ENCODE results near the gene IER3IP1. TPM values are rescaled to one million over a fixed set of nuclear protein-coding genes. Genes with fewer than 3 reads are reported as not detected.
A peak's percentile ranks its signal among the peaks of the same experiment; 100 is the strongest.

The IER3IP1 gene
- total RNA-seq, 2 experiments from 2014 or later, result 9.7 to 10.0 TPM

- Mint-ChIP-seq H3K27me3 (ENCODE audit: low read depth) (no peaks in the 10 kb centered on the region), H3K9me3 (no peaks in the 10 kb centered on the region), H3K27ac (peak overlapping the region; percentile 96), H3K36me3 (ENCODE audit: low read depth) (peaks cover 15% of the 10 kb centered on the region), H3K4me1 (ENCODE audit: low read depth) (peaks cover 29% of the 10 kb centered on the region), H3K4me3 (peak overlapping the region; percentile 95)
- intact Hi-C loops (cut with micrococcal nuclease), result loop anchor here (1.0 to 2.0 kb wide), 5 partner anchors 25 to 780 kb away; partner anchors contain the start of genes IER3IP1, KATNAL2, PIAS2 and SMAD2
- CTCF ChIA-PET, result interaction anchor here (1.7 kb wide), 1 partner anchor 54 kb away, joined by 8 read pairs; no protein-coding TSS in a partner anchor
- peak; percentile 19 for DNase-seq
These were observed 25.3 kb downstream of the IER3IP1 start for GRCh38 chr18:47150824-47151366.

DNA sequence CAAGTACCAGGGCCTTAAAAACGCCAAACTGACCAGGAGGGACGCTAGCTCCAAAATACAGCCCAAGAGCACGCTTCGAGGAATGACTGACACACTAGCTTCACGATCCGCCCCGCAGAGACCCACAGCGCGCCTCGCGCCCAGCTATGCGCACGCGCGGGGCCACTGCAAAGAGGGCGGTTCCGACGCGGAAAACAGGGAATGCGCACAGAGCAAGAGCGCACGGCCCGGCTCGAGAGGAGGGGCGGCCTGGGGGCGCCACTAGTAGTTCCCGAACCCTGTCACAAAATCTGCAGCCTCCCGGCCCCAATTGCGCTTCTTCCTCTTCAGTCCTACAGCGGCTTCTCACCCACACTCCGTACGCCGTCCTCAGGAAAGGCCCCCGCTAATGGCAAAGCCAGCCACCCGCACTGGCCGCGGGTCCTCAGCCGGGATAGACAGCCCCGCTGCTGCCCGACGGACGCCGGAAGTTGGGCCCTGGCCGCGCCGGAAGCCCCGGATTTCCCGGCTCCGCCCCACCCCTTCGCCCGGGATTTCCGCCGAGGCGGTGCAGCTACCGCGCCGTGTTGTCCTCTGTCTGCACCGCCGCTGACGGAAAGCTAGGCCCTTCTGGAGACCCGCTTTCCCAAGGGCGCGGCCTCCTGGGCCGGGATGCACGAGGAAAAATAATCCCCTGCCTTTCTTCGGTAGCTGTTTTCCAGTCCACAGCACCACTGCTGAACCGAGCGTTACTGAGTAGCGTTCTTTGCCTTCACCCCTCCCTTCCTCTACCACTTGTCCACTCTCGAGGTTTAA, 25.9 kb downstream of the IER3IP1 start, which contains the start of gene HDHD2:
HDHD2 (minus strand) TSS at position 472 of the 795 bp plus-strand sequence. CDS start 14,061 bp downstream, outside the sequence.
- Mint-ChIP-seq H3K27ac (peak within 1 kb of the TSS; percentile 96), H3K4me1 (ENCODE audit: low read depth) (peaks cover 35% of the 10 kb centered on the region), H3K36me3 (ENCODE audit: low read depth) (peaks cover 19% of the 10 kb centered on the region), H3K4me3 (peak within 1 kb of the TSS; percentile 95), H3K9me3 (no peaks in the 10 kb centered on the region), H3K27me3 (ENCODE audit: low read depth) (no peaks in the 10 kb centered on the region)
- intact Hi-C loops (cut with micrococcal nuclease), result loop anchor here (1.0 to 2.0 kb wide), 4 partner anchors 26 to 781 kb away; partner anchors contain the start of genes IER3IP1, KATNAL2, PIAS2 and SMAD2
- CTCF ChIA-PET, result interaction anchor here (0.9 to 1.7 kb wide), 2 partner anchors 31 to 55 kb away, joined by 5 to 8 read pairs; no protein-coding TSS in a partner anchor
- DNase-seq, result peak; percentile 83

DNA sequence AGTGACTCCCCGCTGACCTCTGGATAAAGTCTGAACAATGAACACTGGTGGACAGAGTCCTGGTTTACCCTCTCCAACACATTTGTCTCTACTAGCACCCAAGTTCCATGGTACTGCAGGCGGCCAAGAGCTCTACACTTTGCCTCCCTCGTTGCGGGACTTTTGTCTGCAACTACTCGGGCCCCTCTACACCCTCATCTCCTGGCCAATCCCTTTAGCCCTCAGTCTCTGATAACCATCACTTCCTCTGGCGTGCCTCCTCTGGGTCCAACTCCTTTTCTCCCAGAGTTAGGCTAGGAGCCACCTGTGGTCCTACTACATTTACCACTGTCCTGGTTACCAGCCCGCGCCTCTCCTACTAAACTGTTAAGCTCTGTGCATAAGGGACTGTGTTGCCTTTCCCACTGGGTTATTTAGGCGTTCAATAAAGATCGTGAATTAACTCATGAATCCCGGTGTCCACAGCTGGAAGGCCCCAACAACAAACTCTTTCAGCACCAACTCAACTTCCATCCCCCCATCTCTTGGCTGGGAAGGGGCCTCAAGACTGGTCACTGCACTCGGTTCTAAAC, 26.6 kb downstream of the IER3IP1 start:
- no peaks in the 10 kb centered on the region for H3K27me3 Mint-ChIP-seq (ENCODE audit: low read depth)
- H3K27ac Mint-ChIP-seq, result peak overlapping the region; percentile 96
- intact Hi-C loops (cut with micrococcal nuclease), result loop anchor here (1.0 to 2.0 kb wide), 4 partner anchors 27 to 781 kb away; partner anchors contain the start of genes IER3IP1, KATNAL2, PIAS2 and SMAD2
- H3K9me3 Mint-ChIP-seq, result no peaks in the 10 kb centered on the region
- DNase-seq, result no peak
- peaks cover 37% of the 10 kb centered on the region for H3K4me1 Mint-ChIP-seq (ENCODE audit: low read depth)
- CTCF ChIA-PET, result interaction anchor here (0.9 to 1.7 kb wide), 2 partner anchors 30 to 55 kb away, joined by 5 to 8 read pairs; no protein-coding TSS in a partner anchor
- peak overlapping the region; percentile 95 for H3K4me3 Mint-ChIP-seq
- H3K36me3 Mint-ChIP-seq (ENCODE audit: low read depth), result peaks cover 17% of the 10 kb centered on the region

- Mint-ChIP-seq H3K9me3 (no peaks in the 10 kb centered on the region), H3K36me3 (ENCODE audit: low read depth) (peaks cover 17% of the 10 kb centered on the region), H3K27ac (no peak overlapping the region), H3K4me3 (no peak overlapping the region), H3K27me3 (ENCODE audit: low read depth) (no peaks in the 10 kb centered on the region), H3K4me1 (ENCODE audit: low read depth) (peaks cover 32% of the 10 kb centered on the region)
- DNase-seq, result no peak
- CTCF ChIA-PET, result interaction anchor here (0.6 kb wide), 1 partner anchor 326 kb away, joined by 3 read pairs; no protein-coding TSS in a partner anchor
- intact Hi-C loops (cut with micrococcal nuclease), result no loop called here
These were observed 30.0 kb downstream of the IER3IP1 start for GRCh38 chr18:47146206-47146605.

DNA sequence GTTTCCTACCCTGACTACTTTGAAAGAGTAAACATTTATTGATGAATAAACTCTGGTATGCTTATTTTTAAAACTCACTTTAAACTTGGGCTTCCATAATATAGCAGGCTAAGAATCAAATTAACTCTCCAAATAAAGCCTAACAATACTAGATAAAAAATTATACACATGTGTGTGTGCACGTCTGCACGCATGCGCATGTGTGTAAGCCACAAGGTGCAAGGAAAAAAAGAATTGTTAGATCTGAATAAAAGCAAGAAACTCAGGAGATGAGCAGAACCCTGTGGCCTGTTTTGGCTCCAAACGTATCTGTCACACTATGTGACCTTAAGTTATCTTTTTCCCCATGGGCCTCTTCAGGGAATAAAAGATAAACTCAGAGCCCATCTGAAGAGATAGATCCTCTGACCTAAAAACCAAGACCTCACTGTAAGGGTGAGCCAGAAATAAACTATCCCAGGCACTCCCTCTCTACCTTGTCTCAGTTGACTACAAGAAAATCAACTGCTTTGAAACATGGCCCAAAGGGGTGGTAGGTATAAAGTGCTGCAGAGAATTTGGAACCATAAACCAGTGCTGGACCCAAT, 32.2 kb downstream of the IER3IP1 start:
- CTCF ChIA-PET, result interaction anchor here (0.9 kb wide), 1 partner anchor 612 kb away, joined by 4 read pairs; no protein-coding TSS in a partner anchor
- Mint-ChIP-seq H3K27ac (no peak overlapping the region), H3K4me3 (no peak overlapping the region), H3K9me3 (no peaks in the 10 kb centered on the region), H3K4me1 (ENCODE audit: low read depth) (peaks cover 22% of the 10 kb centered on the region), H3K36me3 (ENCODE audit: low read depth) (peaks cover 23% of the 10 kb centered on the region), H3K27me3 (ENCODE audit: low read depth) (no peaks in the 10 kb centered on the region)
- intact Hi-C loops (cut with micrococcal nuclease), result no loop called here
- DNase-seq, result no peak

- CTCF ChIA-PET, result no interaction called here
- H3K36me3 Mint-ChIP-seq (ENCODE audit: low read depth), result peaks cover 24% of the 10 kb centered on the region
These were observed 33.0 kb downstream of the IER3IP1 start for GRCh38 chr18:47143153-47143552.

GRCh38 chr18:47141289-47141688, 34.9 kb downstream of the IER3IP1 start:
- no peak overlapping the region for H3K4me3 Mint-ChIP-seq
- no peak for DNase-seq
- CTCF ChIA-PET, result no interaction called here

More at GRCh38 chr18:47143153-47143552, 33.0 kb downstream of the IER3IP1 start:
- Mint-ChIP-seq H3K27ac (no peak overlapping the region), H3K27me3 (ENCODE audit: low read depth) (no peaks in the 10 kb centered on the region), H3K9me3 (no peaks in the 10 kb centered on the region), H3K4me3 (no peak overlapping the region), H3K4me1 (ENCODE audit: low read depth) (peaks cover 14% of the 10 kb centered on the region)
- no peak for DNase-seq
- intact Hi-C loops (cut with micrococcal nuclease), result no loop called here

DNA sequence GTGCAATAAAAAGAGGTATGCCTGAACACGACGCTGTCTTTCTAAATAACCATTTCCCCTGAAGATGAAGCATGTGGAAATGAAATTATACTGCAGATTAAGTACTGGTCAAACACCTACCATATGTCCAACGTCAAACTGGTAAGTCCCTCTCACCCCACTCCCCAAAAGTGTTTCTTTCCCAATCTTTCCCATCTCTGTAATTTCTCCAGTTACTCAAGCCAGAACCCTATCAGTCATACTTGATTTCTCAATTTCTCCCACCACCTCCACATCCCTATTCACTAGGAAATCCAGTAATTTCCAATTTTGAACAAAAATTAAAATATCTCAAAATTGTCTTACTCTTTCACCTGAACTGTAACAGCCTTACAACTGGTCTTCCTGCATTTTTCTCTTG, 55.0 kb downstream of the IER3IP1 start:
- no peak for DNase-seq
- intact Hi-C loops (cut with micrococcal nuclease), result loop anchor here (5.0 kb wide), 2 partner anchors 71 to 869 kb away; no protein-coding TSS in a partner anchor
- CTCF ChIA-PET, result interaction anchor here (0.6 to 1.5 kb wide), 2 partner anchors 84 to 1367 kb away, joined by 3 to 6 read pairs; no protein-coding TSS in a partner anchor
- H3K4me3 Mint-ChIP-seq, result no peak overlapping the region
- no peaks in the 10 kb centered on the region for H3K27me3 Mint-ChIP-seq (ENCODE audit: low read depth)
- H3K4me1 Mint-ChIP-seq (ENCODE audit: low read depth), result peaks cover 27% of the 10 kb centered on the region
- peaks cover 28% of the 10 kb centered on the region for H3K36me3 Mint-ChIP-seq (ENCODE audit: low read depth)
- H3K27ac Mint-ChIP-seq, result no peak overlapping the region
- H3K9me3 Mint-ChIP-seq, result no peaks in the 10 kb centered on the region

More at GRCh38 chr18:47141289-47141688, 34.9 kb downstream of the IER3IP1 start:
- Mint-ChIP-seq H3K27ac (no peak overlapping the region), H3K9me3 (no peaks in the 10 kb centered on the region), H3K27me3 (ENCODE audit: low read depth) (no peaks in the 10 kb centered on the region), H3K36me3 (ENCODE audit: low read depth) (peaks cover 26% of the 10 kb centered on the region), H3K4me1 (ENCODE audit: low read depth) (peaks cover 11% of the 10 kb centered on the region)
- intact Hi-C loops (cut with micrococcal nuclease), result no loop called here

GRCh38 chr18:47120428-47120827, 55.7 kb downstream of the IER3IP1 start:
- CTCF ChIA-PET, result interaction anchor here (0.6 to 1.5 kb wide), 2 partner anchors 84 to 1366 kb away, joined by 3 to 6 read pairs; no protein-coding TSS in a partner anchor
- no peak overlapping the region for H3K4me3 Mint-ChIP-seq
- peaks cover 28% of the 10 kb centered on the region for H3K36me3 Mint-ChIP-seq (ENCODE audit: low read depth)
- H3K4me1 Mint-ChIP-seq (ENCODE audit: low read depth), result peaks cover 27% of the 10 kb centered on the region
- no peaks in the 10 kb centered on the region for H3K27me3 Mint-ChIP-seq (ENCODE audit: low read depth)
- intact Hi-C loops (cut with micrococcal nuclease), result loop anchor here (1.0 to 5.0 kb wide), 4 partner anchors 31 to 868 kb away; no protein-coding TSS in a partner anchor
- peak overlapping the region; percentile 2 for H3K27ac Mint-ChIP-seq
- peak; percentile 34 for DNase-seq
- H3K9me3 Mint-ChIP-seq, result no peaks in the 10 kb centered on the region

DNA sequence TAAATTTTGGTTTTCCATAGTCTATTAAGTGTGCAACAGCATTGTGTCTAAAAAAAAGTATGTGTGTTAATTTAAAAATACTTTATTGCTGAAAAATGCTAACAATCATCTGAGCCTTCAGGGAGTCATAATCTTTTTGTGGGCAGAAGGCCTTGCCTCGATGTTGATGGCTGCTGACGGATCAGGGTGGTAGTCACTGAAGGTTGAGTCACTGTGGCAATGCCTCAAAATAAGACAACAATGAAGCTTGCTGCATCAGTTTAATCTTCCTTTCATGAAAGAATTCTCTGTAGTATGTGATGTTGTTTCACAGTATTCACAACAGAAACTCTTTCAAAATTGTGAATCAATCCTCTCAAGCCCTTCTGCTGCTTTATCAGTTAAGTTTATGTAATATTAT, 57.2 kb downstream of the IER3IP1 start:
- H3K36me3 Mint-ChIP-seq (ENCODE audit: low read depth), result peaks cover 30% of the 10 kb centered on the region
- H3K4me1 Mint-ChIP-seq (ENCODE audit: low read depth), result peaks cover 24% of the 10 kb centered on the region
- no peak for DNase-seq
- H3K27ac Mint-ChIP-seq, result no peak overlapping the region
- CTCF ChIA-PET, result interaction anchor here (0.9 kb wide), 1 partner anchor 31 kb away, joined by 5 read pairs; the partner anchor contains the start of gene HDHD2
- no peaks in the 10 kb centered on the region for H3K9me3 Mint-ChIP-seq
- intact Hi-C loops (cut with micrococcal nuclease), result no loop called here
- H3K4me3 Mint-ChIP-seq, result no peak overlapping the region
- no peaks in the 10 kb centered on the region for H3K27me3 Mint-ChIP-seq (ENCODE audit: low read depth)

DNA sequence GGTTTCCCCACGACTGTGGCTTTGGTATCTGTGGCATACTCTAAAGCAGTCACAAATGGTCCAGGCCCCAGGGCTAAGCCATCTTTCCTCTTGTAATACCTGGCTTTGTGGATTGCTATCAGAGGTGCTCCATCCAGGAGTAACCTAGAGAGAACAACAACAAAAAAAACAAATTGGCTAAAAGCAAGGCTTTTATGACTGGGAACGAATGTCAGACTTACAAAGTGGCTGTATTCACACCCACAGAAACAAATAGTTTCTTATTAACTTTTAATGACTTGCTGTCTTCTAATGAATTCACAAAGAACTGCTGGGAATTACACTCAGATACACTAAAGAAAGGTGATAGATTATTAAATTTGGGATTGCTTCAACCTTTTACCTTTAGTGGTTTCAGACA, 61.0 kb downstream of the IER3IP1 start:
- peaks cover 5% of the 10 kb centered on the region for H3K4me1 Mint-ChIP-seq (ENCODE audit: low read depth)
- intact Hi-C loops (cut with micrococcal nuclease), result no loop called here
- CTCF ChIA-PET, result interaction anchor here (1.3 kb wide), 1 partner anchor 16 kb away, joined by 3 read pairs; no protein-coding TSS in a partner anchor
- no peaks in the 10 kb centered on the region for H3K9me3 Mint-ChIP-seq
- no peak overlapping the region for H3K27ac Mint-ChIP-seq
- no peak overlapping the region for H3K4me3 Mint-ChIP-seq
- DNase-seq, result no peak
- no peaks in the 10 kb centered on the region for H3K27me3 Mint-ChIP-seq (ENCODE audit: low read depth)
- peaks cover 31% of the 10 kb centered on the region for H3K36me3 Mint-ChIP-seq (ENCODE audit: low read depth)

Measured in activated naive CD4-positive, alpha-beta T cell treated with anti-CD3 and anti-CD28 coated beads for 36 hours (primary cell).